ENCODE results near the gene NCOA7. TPM values are rescaled to one million over a fixed set of nuclear protein-coding genes. Genes with fewer than 3 reads are reported as not detected.
A peak's percentile ranks its signal among the peaks of the same experiment; 100 is the strongest.

Gene NCOA7
- total and polyA plus RNA-seq, 9 of the 15 experiments (the other 6 are each of a cell fraction or from before 2014, with no cell fraction given), result 5.8 to 14.6 (median 9.3) TPM

DNA sequence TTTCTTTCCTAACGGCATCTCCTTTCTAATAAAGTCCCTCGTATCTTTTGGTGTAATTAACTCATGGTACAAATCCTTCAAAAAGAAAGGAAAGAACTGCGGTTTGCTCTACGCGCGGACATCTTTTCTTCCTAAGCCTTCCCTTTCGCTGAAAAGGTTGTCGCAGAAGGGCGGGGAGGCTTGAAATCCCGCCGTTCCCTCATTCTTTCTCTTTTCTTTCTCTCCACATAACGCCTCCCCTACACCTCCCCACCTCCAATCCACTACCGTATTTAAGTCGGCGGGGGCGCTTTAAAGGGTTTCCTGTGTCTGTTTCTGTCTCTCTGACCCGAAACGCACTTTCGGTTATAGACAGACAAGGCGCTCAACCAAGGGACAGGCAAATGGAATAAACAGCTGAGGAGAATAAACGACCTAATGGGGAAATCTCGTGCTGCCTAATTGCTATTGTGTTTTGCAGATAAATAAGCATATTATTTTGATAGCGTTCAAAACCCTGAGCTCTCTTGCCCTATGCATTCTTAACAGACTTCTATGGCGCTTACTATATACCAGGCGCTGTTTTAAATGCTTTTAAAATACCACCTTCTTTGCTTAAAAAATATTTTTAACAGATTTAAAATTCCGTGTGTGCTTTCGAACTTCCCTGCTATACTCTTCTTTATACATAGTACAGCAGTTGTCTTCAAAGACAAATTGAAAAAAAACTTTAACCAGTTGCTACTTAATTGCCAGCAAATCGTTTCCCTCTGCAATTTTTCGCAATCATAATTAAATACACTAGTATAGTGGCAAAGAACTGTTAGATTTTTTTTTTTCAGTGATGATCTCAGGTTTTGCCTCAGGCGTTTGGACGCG, 43.8 kb upstream of the NCOA7 start (continued):
- TF ChIP-seq HNRNPLL (IDR thresholded peaks at IDR 0.05; ENCODE audit: low read depth, low read length, poor library complexity, severe bottlenecking), result peak; percentile 24
- no peak for TF ChIP-seq ETS1 (conservative IDR thresholded peaks at IDR 0.05; ENCODE audit: control insufficient read depth, low read depth, low read length)
- TF ChIP-seq, protein P1, sequence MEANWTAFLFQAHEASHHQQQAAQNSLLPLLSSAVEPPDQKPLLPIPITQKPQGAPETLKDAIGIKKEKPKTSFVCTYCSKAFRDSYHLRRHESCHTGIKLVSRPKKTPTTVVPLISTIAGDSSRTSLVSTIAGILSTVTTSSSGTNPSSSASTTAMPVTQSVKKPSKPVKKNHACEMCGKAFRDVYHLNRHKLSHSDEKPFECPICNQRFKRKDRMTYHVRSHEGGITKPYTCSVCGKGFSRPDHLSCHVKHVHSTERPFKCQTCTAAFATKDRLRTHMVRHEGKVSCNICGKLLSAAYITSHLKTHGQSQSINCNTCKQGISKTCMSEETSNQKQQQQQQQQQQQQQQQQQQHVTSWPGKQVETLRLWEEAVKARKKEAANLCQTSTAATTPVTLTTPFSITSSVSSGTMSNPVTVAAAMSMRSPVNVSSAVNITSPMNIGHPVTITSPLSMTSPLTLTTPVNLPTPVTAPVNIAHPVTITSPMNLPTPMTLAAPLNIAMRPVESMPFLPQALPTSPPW (CRISPR knock-in tag; IDR thresholded peaks at IDR 0.05), result no peak
- TF ChIP-seq BMI1 (IDR thresholded peaks at IDR 0.05; ENCODE audit: low read length), result peak; percentile 8
- TF ChIP-seq MCM3 (IDR thresholded peaks at IDR 0.05), result no peak
- TF ChIP-seq NCOR1 (IDR thresholded peaks at IDR 0.05), result 0 out of 2 replicates have a peak, but pooled peaks have one; percentile 10
- TF ChIP-seq, protein P2, sequence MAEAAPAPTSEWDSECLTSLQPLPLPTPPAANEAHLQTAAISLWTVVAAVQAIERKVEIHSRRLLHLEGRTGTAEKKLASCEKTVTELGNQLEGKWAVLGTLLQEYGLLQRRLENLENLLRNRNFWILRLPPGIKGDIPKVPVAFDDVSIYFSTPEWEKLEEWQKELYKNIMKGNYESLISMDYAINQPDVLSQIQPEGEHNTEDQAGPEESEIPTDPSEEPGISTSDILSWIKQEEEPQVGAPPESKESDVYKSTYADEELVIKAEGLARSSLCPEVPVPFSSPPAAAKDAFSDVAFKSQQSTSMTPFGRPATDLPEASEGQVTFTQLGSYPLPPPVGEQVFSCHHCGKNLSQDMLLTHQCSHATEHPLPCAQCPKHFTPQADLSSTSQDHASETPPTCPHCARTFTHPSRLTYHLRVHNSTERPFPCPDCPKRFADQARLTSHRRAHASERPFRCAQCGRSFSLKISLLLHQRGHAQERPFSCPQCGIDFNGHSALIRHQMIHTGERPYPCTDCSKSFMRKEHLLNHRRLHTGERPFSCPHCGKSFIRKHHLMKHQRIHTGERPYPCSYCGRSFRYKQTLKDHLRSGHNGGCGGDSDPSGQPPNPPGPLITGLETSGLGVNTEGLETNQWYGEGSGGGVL (CRISPR knock-in tag; IDR thresholded peaks at IDR 0.05), result no peak
- TF ChIP-seq JUN (IDR thresholded peaks at IDR 0.05; ENCODE audit: borderline replicate concordance, low read depth, low read length), result no peak
- TF ChIP-seq JUN (CRISPR knock-in tag; IDR thresholded peaks at IDR 0.05; ENCODE audit: borderline replicate concordance), result no peak
- no peak for TF ChIP-seq ATF7 (IDR thresholded peaks at IDR 0.05)
- TF ChIP-seq SRSF1 (IDR thresholded peaks at IDR 0.05; ENCODE audit: low read depth, low read length), result no peak
- TF ChIP-seq, protein P3, sequence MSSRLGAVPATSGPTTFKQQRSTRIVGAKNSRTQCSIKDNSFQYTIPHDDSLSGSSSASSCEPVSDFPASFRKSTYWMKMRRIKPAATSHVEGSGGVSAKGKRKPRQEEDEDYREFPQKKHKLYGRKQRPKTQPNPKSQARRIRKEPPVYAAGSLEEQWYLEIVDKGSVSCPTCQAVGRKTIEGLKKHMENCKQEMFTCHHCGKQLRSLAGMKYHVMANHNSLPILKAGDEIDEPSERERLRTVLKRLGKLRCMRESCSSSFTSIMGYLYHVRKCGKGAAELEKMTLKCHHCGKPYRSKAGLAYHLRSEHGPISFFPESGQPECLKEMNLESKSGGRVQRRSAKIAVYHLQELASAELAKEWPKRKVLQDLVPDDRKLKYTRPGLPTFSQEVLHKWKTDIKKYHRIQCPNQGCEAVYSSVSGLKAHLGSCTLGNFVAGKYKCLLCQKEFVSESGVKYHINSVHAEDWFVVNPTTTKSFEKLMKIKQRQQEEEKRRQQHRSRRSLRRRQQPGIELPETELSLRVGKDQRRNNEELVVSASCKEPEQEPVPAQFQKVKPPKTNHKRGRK (tag; IDR thresholded peaks at IDR 0.05), result no peak
- no peak for TF ChIP-seq ESRRB (CRISPR knock-in tag; IDR thresholded peaks at IDR 0.05; ENCODE audit: borderline replicate concordance)
- TF ChIP-seq ERF (CRISPR knock-in tag; IDR thresholded peaks at IDR 0.05), result no peak
- no peak for TF ChIP-seq PRPF4 (IDR thresholded peaks at IDR 0.05; ENCODE audit: insufficient read depth, low read depth, low read length, poor library complexity, severe bottlenecking)
- peak; percentile 92 for TF ChIP-seq CBX2 (IDR thresholded peaks at IDR 0.05; ENCODE audit: insufficient read depth, low read length, poor library complexity, severe bottlenecking)
- TF ChIP-seq ZNF586 (CRISPR knock-in tag; conservative IDR thresholded peaks at IDR 0.05), result no peak
- TF ChIP-seq PHF21A (IDR thresholded peaks at IDR 0.05; ENCODE audit: borderline replicate concordance, low read depth), result no peak
- no peak for TF ChIP-seq ZNF436 (CRISPR knock-in tag; IDR thresholded peaks at IDR 0.05)
- no peak for TF ChIP-seq PTBP1 (IDR thresholded peaks at IDR 0.05; ENCODE audit: low read depth, low read length)
- TF ChIP-seq TFAM (CRISPR knock-in tag; conservative IDR thresholded peaks at IDR 0.05), result no peak
- no peak for TF ChIP-seq CHD1 (IDR thresholded peaks at IDR 0.05; ENCODE audit: low read length)
- TF ChIP-seq BCOR (IDR thresholded peaks at IDR 0.05), result 0 out of 2 replicates have a peak, but pooled peaks have one; percentile 20
